Epithelial cell of esophagus (primary cell): Measurements from ENCODE around the gene KLRG1.

Experiments
- DNase-seq: peaks from one replicate; pipeline ENCODE4 v3.0.0; 2010; ENCODE audit warnings: low read depth
- H3K4me3 ChIP-seq: 2 replicates; pipeline ENCODE4 v1.5.1; 2011; ENCODE audit warnings: mild to moderate bottlenecking, low read length, control low read depth
- TF ChIP-seq, protein P1 (sequence below): IDR thresholded peaks from 2 replicates; pipeline ENCODE4 v1.5.1; 2011; ENCODE audit warnings: low read depth, mild to moderate bottlenecking, low read length, control low read depth, inconsistent platforms; ENCODE audit not compliant: insufficient read depth; ENCODE audit errors: missing control alignments

The KLRG1 gene

DNA sequence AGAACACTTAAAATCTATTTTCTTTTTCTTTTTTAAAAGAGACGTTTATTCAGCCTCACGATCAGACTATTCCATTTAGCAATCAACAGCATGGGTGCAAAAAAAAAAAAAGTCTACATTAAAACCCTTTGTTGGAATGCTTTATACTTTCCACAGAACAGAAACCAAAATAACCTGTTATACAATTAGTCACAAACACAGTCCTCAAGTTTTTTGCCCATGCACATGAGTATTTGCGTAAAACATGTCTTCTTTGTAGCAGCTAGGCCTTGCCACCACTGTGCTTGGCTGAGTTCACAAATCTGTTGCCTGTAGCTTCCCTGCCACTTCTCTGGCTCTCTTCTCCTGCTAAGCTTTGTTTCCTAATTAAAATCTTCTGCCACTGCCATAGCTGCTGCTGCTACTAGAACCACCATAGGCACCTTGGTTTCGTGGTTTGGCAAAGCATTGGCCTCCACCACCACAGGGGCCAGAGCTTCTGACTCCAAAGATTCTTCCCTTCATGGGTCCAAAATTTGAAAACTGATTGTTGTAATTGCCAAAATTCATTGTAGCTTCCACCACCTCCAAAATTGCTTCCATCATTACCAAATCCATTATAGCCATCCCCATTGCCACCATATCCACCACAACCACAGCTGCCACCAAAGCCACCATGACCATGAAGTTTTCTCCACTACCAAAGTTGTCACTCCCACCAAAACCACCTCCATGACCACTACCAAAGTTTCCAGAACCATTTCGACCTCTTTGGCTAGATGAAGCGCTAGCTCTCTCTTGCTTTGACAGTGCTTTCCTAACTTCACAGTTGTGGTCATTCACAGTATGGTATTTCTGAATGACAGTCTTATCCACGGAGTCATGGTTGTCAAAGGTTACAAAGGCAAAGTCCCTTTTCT lies 38.1 kb downstream of the KLRG1 start:
- H3K4me3 ChIP-seq, result no peak overlapping the region
- TF ChIP-seq, protein P1, sequence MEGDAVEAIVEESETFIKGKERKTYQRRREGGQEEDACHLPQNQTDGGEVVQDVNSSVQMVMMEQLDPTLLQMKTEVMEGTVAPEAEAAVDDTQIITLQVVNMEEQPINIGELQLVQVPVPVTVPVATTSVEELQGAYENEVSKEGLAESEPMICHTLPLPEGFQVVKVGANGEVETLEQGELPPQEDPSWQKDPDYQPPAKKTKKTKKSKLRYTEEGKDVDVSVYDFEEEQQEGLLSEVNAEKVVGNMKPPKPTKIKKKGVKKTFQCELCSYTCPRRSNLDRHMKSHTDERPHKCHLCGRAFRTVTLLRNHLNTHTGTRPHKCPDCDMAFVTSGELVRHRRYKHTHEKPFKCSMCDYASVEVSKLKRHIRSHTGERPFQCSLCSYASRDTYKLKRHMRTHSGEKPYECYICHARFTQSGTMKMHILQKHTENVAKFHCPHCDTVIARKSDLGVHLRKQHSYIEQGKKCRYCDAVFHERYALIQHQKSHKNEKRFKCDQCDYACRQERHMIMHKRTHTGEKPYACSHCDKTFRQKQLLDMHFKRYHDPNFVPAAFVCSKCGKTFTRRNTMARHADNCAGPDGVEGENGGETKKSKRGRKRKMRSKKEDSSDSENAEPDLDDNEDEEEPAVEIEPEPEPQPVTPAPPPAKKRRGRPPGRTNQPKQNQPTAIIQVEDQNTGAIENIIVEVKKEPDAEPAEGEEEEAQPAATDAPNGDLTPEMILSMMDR, result no peak
- peak; percentile 51 for DNase-seq

DNA sequence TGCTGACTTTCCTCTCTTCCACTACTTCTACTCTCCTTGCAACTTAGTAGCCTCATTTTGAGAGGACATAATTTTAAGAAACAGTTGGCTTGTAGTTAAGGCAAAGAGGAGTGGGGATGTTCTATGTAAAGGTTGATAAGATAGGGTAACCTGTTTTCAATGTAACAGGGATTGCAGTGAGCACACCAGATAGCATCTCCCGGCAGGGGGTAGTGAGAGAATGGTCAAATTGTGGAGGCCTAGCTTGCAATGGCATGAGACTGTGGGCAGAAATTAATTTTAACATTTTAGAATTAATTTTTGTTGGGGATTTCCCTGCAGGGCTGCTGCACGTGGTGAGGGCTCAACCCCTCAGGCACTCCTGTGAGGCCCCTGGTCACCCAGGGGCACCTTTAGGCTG lies 41.4 kb downstream of the KLRG1 start:
- TF ChIP-seq, protein P1, result no peak
- H3K4me3 ChIP-seq, result no peak overlapping the region
- no peak for DNase-seq

DNA sequence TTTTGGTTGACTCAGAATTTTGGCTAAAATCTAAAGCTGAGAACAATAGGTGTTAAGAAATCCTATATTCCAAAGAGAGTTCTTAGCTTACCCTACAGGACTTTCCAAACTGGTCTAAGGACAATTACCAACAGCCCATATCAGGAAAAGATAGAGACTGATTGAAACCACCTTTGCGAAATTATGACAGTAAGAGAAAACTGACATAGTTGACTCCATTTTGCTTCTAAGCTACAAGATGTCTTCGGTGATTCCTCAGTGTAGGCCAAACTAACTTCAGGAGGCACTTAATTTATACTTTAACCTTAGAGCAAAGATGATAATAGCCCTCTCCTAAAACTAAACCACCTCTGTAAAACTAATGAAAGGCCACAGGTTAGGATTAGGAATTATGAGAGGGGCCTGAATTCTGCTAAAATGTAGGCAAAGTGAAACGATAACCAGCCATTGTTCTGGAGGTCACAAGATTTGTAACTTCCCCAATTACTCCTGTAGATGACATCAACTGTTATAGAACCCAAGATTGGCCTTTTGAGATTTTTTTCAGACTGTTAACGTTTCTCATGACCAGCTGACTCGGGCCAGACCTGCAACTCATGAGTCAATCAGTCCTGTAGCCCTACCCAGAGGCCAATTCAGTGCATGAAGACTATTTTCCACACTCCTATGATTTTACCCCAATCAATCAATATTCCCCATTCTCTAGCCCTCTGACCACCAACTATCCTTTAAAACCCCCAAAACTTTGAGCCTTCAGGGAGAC lies 43.0 kb downstream of the KLRG1 start:
- H3K4me3 ChIP-seq, result no peak overlapping the region
- TF ChIP-seq, protein P1, result no peak
- DNase-seq, result peak; percentile 19

DNA sequence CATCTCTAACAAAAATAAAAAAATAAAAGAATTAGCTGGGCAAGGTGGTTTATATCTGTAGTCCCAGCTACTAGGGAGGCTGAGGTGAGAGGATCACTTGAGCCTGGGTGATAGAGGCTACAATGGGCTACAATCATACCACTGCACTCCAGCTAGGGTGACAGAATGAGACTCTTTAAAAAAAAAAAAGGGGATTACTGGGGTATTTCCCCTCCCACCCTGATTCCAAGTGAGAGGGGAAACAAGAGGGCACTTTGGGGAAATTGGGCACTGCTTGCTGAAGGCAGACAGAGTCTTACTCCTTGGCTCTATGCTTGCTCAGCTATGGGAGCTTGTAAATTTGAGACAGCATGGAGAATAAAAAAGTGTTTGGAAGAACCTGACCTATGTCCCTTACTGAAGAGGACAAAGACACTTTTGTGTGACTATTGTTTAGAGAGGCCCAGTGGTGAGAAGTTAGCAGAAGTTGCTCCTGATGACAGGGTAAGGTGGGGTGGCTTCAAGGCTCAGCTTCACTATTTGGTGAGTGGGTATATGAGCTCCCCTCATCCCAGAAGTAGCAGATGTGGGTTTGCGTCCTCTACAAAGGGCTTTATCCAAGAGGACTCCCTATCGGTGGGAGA lies 44.0 kb downstream of the KLRG1 start:
- H3K4me3 ChIP-seq, result no peak overlapping the region
- DNase-seq, result no peak
- TF ChIP-seq, protein P1, result no peak

DNA sequence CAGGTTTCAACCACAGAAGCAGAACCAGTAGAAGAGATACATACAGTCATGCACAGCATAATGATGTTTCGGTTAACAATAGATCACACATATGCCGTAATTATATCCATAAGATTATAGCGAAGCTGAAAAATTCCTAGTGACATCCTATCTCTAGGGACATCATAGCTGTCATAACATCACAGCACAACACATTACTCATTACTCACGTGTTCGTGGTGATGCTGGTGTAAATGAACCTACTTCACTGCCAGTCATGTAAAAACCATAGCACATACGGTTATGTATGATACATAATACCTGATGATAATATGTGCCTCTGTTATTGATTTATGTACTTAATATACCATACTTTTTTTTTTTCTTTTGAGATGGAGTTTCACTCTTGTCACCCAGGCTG lies 44.7 kb downstream of the KLRG1 start:
- TF ChIP-seq, protein P1, result no peak

DNA sequence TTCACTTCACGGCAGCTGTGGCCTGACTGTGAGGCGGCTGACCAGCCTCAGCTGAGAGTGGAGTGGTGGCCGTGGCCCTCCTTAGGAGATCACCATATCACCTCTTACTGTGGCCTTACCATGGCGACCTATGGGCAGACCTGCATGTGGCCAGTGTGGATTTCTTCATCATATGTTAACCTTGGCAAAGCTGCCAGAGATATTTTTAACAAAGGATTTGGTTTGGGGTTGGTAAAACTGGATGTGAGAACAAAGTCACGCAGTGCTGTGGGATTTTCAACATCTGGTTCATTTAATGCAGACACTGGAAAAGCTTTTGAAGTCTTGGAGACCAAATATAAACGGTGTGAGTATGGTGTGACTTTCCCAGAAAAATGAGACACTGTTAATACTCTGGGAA lies 46.9 kb downstream of the KLRG1 start:
- TF ChIP-seq, protein P1, result no peak
- H3K4me3 ChIP-seq, result no peak overlapping the region
- no peak for DNase-seq

More for the DNA sequence above, 44.7 kb downstream of the KLRG1 start:
- no peak for DNase-seq
- no peak overlapping the region for H3K4me3 ChIP-seq
